Astrocyte (in vitro differentiated cells and primary cell): Measurements from ENCODE around the gene ZNF333.

Experiments
- EZH2 ChIP-seq: IDR thresholded peaks from 2 replicates; pipeline ENCODE4 v1.6.1; 2012; ENCODE audit warnings: mild to moderate bottlenecking, low read length, inconsistent platforms; ENCODE audit not compliant: insufficient read depth
- TF ChIP-seq, protein P1 (sequence below): IDR thresholded peaks from 2 replicates; pipeline ENCODE4 v1.5.1; 2011; ENCODE audit warnings: low read depth, mild to moderate bottlenecking, inconsistent platforms, low read length, moderate library complexity; ENCODE audit not compliant: insufficient read depth

DNA sequence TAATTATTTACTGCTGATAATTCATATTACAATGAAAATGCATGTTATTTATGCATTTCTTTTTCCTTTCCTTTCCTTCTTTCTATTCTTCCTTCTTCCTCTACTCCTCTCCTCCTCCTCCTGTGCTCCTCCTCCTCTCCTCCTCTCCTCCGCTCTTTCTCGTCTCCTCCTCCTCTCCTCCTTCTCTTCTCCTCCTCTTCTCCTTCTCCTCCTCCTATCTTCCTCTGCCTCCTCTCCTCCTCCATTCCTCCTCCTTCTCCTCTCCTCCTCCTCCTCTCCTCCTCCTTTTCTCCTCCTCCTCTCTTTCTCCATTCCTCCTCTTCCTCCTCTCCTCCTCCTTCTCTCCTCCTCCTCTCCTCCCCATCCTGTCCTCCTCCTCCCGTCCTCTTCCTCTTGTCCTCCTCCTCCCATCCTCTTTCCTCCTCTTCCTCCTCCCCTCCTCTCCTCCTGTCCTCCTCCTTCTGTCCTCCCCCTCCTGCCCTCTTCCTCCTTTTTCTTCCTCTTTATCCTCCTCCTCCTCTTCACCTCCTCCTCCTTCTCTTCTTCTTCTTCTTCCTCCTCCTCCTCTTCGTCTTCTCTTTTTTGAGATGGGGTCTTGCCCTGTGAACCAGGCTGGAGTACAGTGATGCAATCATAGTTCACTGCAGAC lies 73.8 kb downstream of the ZNF333 start:
- TF ChIP-seq, protein P1, sequence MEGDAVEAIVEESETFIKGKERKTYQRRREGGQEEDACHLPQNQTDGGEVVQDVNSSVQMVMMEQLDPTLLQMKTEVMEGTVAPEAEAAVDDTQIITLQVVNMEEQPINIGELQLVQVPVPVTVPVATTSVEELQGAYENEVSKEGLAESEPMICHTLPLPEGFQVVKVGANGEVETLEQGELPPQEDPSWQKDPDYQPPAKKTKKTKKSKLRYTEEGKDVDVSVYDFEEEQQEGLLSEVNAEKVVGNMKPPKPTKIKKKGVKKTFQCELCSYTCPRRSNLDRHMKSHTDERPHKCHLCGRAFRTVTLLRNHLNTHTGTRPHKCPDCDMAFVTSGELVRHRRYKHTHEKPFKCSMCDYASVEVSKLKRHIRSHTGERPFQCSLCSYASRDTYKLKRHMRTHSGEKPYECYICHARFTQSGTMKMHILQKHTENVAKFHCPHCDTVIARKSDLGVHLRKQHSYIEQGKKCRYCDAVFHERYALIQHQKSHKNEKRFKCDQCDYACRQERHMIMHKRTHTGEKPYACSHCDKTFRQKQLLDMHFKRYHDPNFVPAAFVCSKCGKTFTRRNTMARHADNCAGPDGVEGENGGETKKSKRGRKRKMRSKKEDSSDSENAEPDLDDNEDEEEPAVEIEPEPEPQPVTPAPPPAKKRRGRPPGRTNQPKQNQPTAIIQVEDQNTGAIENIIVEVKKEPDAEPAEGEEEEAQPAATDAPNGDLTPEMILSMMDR = no peak
- TF ChIP-seq EZH2 = no peak
